Esophagus muscularis mucosa (tissue), 4 donors: ENCODE measurements around the gene BTD. TPM values are rescaled to one million over a fixed set of nuclear protein-coding genes. Genes with fewer than 3 reads are reported as not detected.
"Not testable (repeated sequence)": the region's sequence is repeated elsewhere in the genome, so short reads cannot be mapped to it uniquely, and the experiment has no call there.

Experiments
- DNase-seq: peaks from one replicate; pipeline ENCODE4 v3.0.0-alpha.2; 2017; ENCODE audit errors: extremely low spot score
- H3K27ac ChIP-seq, 4 donors: fragments of 200-600 bp; sonication (generic); replicated peaks in 1 of 4; 1 replicate in 3 of 4; 2 replicates in 1 of 4; pipeline ENCODE4 v1.5.1; 2016 to 2019; ENCODE audit warnings: mild to moderate bottlenecking in 1 of 4
- H3K27me3 ChIP-seq, 4 donors: fragments of 200-600 bp; sonication (generic); one replicate each; pipeline versions ENCODE4 v1.5.1 to v1.6.0; 2016 to 2019
- H3K36me3 ChIP-seq, 4 donors: fragments of 200-600 bp; sonication (generic); one replicate each; pipeline ENCODE4 v1.5.1; 2016 to 2019
- H3K4me1 ChIP-seq, 4 donors: fragments of 200-600 bp; sonication (generic); one replicate each; pipeline ENCODE4 v1.5.1; 2016 to 2019
- H3K4me3 ChIP-seq, 4 donors: fragments of 200-600 bp; sonication (generic); 1 replicate in 2 of 4; 2 replicates in 2 of 4; pipeline ENCODE4 v1.5.1; 2016 to 2019; ENCODE audit warnings: mild to moderate bottlenecking in 4 of 4, moderate library complexity in 1 of 4
- H3K9me3 ChIP-seq, 4 donors: fragments of 200-600 bp; sonication (generic); 1 replicate in 3 of 4; 2 replicates in 1 of 4; pipeline ENCODE4 v1.5.1; 2016 to 2019
- CTCF ChIP-seq, 3 experiments: fragments of 200-600 bp in 2 of 3; fragments of 450-650 bp in 1 of 3; sonication (generic) in 2 of 3; IDR thresholded peaks; one replicate each; pipeline ENCODE4 v1.5.1; 2017 to 2019; ENCODE audit warnings: antibody characterized with exemption in 3 of 3, mild to moderate bottlenecking in 2 of 3, moderate library complexity in 1 of 3
- EP300 ChIP-seq: sonication (generic); formaldehyde crosslinking; IDR thresholded peaks from one replicate; pipeline ENCODE4 v1.6.1; 2017; ENCODE audit warnings: antibody characterized with exemption
- POLR2A ChIP-seq: fragments of 450-650 bp; IDR thresholded peaks from one replicate; pipeline ENCODE4 v1.6.1; 2017; ENCODE audit warnings: antibody characterized with exemption, moderate library complexity, mild to moderate bottlenecking, low read depth
- POLR2AphosphoS5 ChIP-seq, 2 donors: sonication (generic); formaldehyde crosslinking; IDR thresholded peaks; one replicate each; pipeline ENCODE4 v1.6.1; 2017; ENCODE audit warnings: antibody characterized with exemption in 2 of 2
- WGBS: methylation state at CpG from one replicate; pipeline ENCODE4 v1.1.5; 2018; 5-methylcytosine and 5-hydroxymethylcytosine counted together
- intact Hi-C: fragments of 100-400 bp; cut with DNase I; formaldehyde crosslinking; loops from one replicate; pipeline ENCODE4 v1.15.1; 2023
- total RNA-seq, 4 donors: library from RNA; depleted of rRNA; stranded (reverse); fragments of >200 nt; gene quantifications; one replicate each; pipeline versions ENCODE4 v1.1.0 to v1.2.1, GENCODE V29; 2016

Gene BTD
- total RNA-seq, 4 donors from 2014 or later: 38.5 to 65.2 (median 41.6) TPM

DNA sequence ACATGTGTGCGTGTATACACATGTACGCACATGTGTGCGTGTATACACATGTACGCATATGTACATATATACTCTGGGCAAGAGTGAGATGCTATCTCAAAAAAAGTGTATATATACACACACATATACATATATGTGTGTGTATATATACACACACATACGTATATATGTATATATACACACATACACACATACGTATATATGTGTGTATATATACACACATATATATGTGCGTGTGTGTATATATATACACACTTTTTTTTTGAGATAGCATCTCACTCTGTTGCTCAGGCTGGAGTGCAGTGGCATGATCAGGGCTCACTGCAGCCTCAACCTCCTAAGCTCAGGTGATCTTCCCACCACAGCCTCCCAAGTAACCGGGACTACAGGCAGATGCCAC lies 8.6 kb upstream of the BTD start:
- no peak for TF ChIP-seq POLR2AphosphoS5 (IDR thresholded peaks at IDR 0.05)
- no peaks in the 10 kb centered on the region for H3K9me3 ChIP-seq
- H3K36me3 ChIP-seq: peaks cover 30 to 79% (median 44%) of the 10 kb centered on the region in 4 donors
- H3K27me3 ChIP-seq: no peaks in the 10 kb centered on the region
- intact Hi-C loops: no loop called here
- no peak overlapping the region for H3K4me3 ChIP-seq
- peaks cover 0 to under 1% (median 0%) of the 10 kb centered on the region in 4 donors for H3K4me1 ChIP-seq
- no peak overlapping the region for H3K27ac ChIP-seq
- 84% methylated on average over 8 of the region's 8 CpGs for WGBS
- DNase-seq: no peak

DNA sequence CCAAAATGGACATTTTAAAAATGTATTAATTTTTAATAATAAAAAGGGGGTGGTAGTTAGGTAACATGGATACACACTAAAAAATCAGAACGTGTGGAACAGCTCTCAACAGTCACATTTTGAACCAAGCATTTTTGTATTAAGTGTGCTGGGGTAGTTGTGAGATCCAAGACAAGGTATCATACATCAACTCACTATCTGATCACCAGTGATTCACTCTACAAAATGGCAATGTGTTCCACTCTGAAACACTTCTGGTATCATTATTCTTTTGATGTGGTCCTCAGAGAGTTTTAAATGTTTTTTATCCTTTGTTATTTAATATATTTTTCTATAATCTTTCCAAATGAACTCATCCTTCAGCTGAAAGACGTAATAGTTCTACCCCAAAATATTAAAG lies 5.6 kb upstream of the BTD start:
- peaks cover 19 to 66% (median 35%) of the 10 kb centered on the region in 4 donors for H3K36me3 ChIP-seq
- intact Hi-C loops: no loop called here

GRCh38 chr3:15601046-15601398 lies 523 bp upstream of the BTD start:
- WGBS: 0% methylated on average over 14 of the region's 19 CpGs
- Histone ChIP-seq H3K27ac (peak overlapping the region; percentile 87 to 92 (median 88)), H3K36me3 (peaks cover 17 to 36% (median 27%) of the 10 kb centered on the region in 4 donors), H3K9me3 (no peaks in the 10 kb centered on the region), H3K27me3 (no peaks in the 10 kb centered on the region), H3K4me3 (peak overlapping the region; percentile 78 to 95 (median 78)), H3K4me1 (peaks cover 19 to 49% (median 38%) of the 10 kb centered on the region in 4 donors)
- DNase-seq: no peak
- intact Hi-C loops: no loop called here
- no peak for TF ChIP-seq EP300
- TF ChIP-seq POLR2A: no peak
- TF ChIP-seq CTCF (IDR thresholded peaks at IDR 0.05): no peak
- no peak for TF ChIP-seq POLR2AphosphoS5 (IDR thresholded peaks at IDR 0.05)

More for the DNA sequence above, 5.6 kb upstream of the BTD start:
- DNase-seq: no peak
- Histone ChIP-seq H3K27ac (no peak overlapping the region), H3K9me3 (no peaks in the 10 kb centered on the region), H3K4me1 (peaks cover 10 to 30% (median 24%) of the 10 kb centered on the region in 4 donors), H3K27me3 (no peaks in the 10 kb centered on the region), H3K4me3 (no peak overlapping the region)
- 83% methylated on average over 2 of the region's 2 CpGs for WGBS
- TF ChIP-seq EP300 (no peak), CTCF (IDR thresholded peaks at IDR 0.05) (no peak), POLR2A (no peak), POLR2AphosphoS5 (IDR thresholded peaks at IDR 0.05) (no peak)

GRCh38 chr3:15602146-15602536 lies 596 bp downstream of the BTD start:
- Histone ChIP-seq H3K4me3 (peak overlapping the region; percentile 78 to 95 (median 78)), H3K36me3 (peaks cover 13 to 28% (median 21%) of the 10 kb centered on the region in 4 donors), H3K27ac (peak overlapping the region; percentile 87 to 92 (median 88)), H3K4me1 (peaks cover 22 to 60% (median 49%) of the 10 kb centered on the region in 4 donors), H3K27me3 (no peaks in the 10 kb centered on the region), H3K9me3 (no peaks in the 10 kb centered on the region)
- TF ChIP-seq POLR2A (no peak), POLR2AphosphoS5 (IDR thresholded peaks at IDR 0.05) (no peak), EP300 (no peak), CTCF (IDR thresholded peaks at IDR 0.05) (no peak)
- no peak for DNase-seq
- 4% methylated on average over 9 of the region's 9 CpGs for WGBS
- intact Hi-C loops: no loop called here

- intact Hi-C loops, H3K27me3 ChIP-seq, DNase-seq, H3K9me3 ChIP-seq: not testable (repeated sequence)
- Histone ChIP-seq H3K36me3 (peaks cover 8 to 21% (median 16%) of the 10 kb centered on the region in 4 donors), H3K4me1 (peaks cover 22 to 67% (median 56%) of the 10 kb centered on the region in 4 donors), H3K4me3 (peak overlapping the region; percentile 78 to 95 (median 78)), H3K27ac (peak overlapping the region; percentile 87 to 92 (median 88))
- WGBS: 95% methylated on average over 3 of the region's 3 CpGs
Measured at GRCh38 chr3:15602816-15603215, 1.3 kb downstream of the BTD start.

DNA sequence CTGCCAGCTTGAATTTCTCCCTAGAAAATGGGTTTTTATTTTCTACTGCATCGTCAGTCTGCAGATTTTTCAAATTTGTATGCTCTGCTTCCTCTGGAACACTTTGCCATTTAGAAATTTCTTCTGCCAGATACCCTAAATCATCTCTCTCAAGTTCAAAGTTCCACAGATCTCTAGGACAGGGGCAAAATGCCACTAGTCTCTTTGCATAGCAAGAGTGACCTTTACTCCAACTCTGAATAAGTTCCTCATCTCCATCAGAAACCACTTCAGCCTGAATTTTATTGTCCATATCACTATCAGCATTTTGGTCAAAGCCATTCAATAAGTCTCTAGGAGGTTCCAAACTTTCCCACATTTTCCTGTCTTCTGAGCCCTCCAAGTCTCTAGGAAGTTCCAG lies 3.0 kb downstream of the BTD start:
- H3K9me3 ChIP-seq, H3K36me3 ChIP-seq, H3K27me3 ChIP-seq, H3K27ac ChIP-seq, intact Hi-C loops, H3K4me3 ChIP-seq, DNase-seq: not testable (repeated sequence)
- WGBS: 100% methylated on average over 1 of the region's 1 CpG
- H3K4me1 ChIP-seq: peaks cover 22 to 67% (median 55%) of the 10 kb centered on the region in 4 donors
